Right cardiac atrium (tissue), 5 donors: ENCODE results near the gene C1QTNF5. TPM values are rescaled to one million over a fixed set of nuclear protein-coding genes. Genes with fewer than 3 reads are reported as not detected.

Source experiments
- ATAC-seq, 2 donors: fragments of 200-7000 bp; cut with Tn5 transposase; one replicate each; pipeline versions ENCODE4 v1.8.0 to v1.9.1; 2020; ENCODE audit warnings: moderate library complexity in 2 of 2, mild to moderate bottlenecking in 1 of 2
- DNase-seq, 3 donors: peaks; one replicate each; pipeline ENCODE4 v3.0.0-alpha.2; 2020
- H3K27ac ChIP-seq: one replicate; pipeline ENCODE4 v1.5.1; 2013; ENCODE audit warnings: mild to moderate bottlenecking, low read length, control low read depth, moderate library complexity
- H3K27me3 ChIP-seq: one replicate; pipeline ENCODE4 v1.6.1; 2013; ENCODE audit not compliant: control insufficient read depth, insufficient read depth
- H3K4me1 ChIP-seq: one replicate; pipeline ENCODE4 v1.6.1; 2013; ENCODE audit warnings: low read length; ENCODE audit not compliant: control insufficient read depth, insufficient read depth
- H3K4me3 ChIP-seq: one replicate; pipeline ENCODE4 v1.5.1; 2013; ENCODE audit warnings: low read length, control low read depth
- H3K9me3 ChIP-seq: one replicate; pipeline ENCODE4 v1.6.1; 2013; ENCODE audit warnings: low read length; ENCODE audit not compliant: control insufficient read depth
- WGBS: extraction: QIAGEN DNeasy Blood & Tissue Kit; methylation state at CpG from one replicate; pipeline ENCODE4 v1.1.7; 2013; 5-methylcytosine and 5-hydroxymethylcytosine counted together
- intact Hi-C, 4 donors: fragments of 100-400 bp; cut with DNase I; formaldehyde crosslinking; loops; one replicate each; pipeline versions ENCODE4 v1.11.0 to v1.14.0; 2022 to 2023
- polyA plus RNA-seq: library from polyadenylated mRNA; stranded (reverse); fragments of 200-250 nt; gene quantifications from one replicate; pipeline ENCODE4 v1.2.3, GENCODE V29; 2013
- total RNA-seq, 4 donors: library from RNA; stranded (reverse); fragmentation: NEBNext Ultra II Directional; extraction: Animal tissue kit (Norgen Biotek cat#: 25700); gene quantifications; one replicate each; pipeline ENCODE4 v1.2.1, GENCODE V29; 2021
- donor health status: healthy with polysubstance abuse.
- donor health status: DM: no; HTN: yes; CAD: no.
- donor health status: DM: no; HTN: no; CAD: no.
- donor health status: DM: no; HTN: yes; CAD: no; lungs with severe emphysema.
- donor health status: DM: yes; HTN: yes; CAD: no.

The C1QTNF5 gene
- total and polyA plus RNA-seq, 5 donors = 21.4 to 31.0 (median 24.3) TPM

- H3K9me3 ChIP-seq = no peaks in the 10 kb centered on the region
- DNase-seq = peak; percentile 69 to 90 (median 87)
- intact Hi-C loops = no loop called here
- H3K4me3 ChIP-seq = peak overlapping the region; percentile 60
- peak overlapping the region; percentile 82 for H3K27ac ChIP-seq
- 2% methylated on average over 88 of the region's 88 CpGs for WGBS
- peak; percentile 56 to 66 for ATAC-seq
- H3K27me3 ChIP-seq = no peaks in the 10 kb centered on the region
- peaks cover 9% of the 10 kb centered on the region for H3K4me1 ChIP-seq
These were observed 23.3 kb upstream of the C1QTNF5 start for GRCh38 chr11:119363851-119364590.

DNA sequence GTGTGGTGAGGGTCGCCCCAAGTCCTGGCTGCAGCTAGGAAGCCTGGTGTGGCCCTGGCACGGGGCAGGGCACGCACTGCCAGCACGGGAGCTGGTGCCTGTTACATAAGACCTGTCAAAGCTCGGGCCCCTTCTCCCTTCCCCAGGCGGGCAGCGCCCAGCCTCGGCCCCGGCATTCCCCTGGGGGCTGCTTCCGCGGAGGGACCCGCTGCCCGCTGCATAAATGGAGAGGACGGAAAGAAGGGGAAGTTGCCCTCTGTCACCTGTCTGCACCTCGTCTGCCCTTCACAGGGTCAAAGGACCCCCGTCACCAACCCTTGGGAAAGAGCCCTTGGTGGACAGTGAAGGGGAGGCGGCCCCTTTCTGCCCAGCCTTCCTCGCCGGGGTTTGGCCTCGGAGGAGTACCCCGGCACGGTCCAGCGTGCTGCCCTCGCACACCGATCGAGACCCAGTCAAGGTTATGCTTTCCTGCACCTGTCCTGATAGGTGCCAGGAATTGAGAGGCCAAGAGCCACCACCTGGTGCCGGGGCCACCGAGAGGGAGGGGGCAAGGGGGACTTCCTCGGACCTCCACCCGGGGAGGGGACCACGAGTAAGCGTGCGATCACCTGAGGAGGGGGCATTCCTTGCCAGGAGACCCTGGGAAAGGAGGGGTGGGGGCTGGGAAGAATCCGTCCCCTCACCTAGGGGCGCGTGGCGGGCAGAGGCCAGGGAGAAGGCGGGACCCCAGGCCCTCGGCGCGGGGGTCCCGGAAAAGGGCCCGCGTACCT lies 22.6 kb upstream of the C1QTNF5 start:
- peaks cover 9% of the 10 kb centered on the region for H3K4me1 ChIP-seq
- ATAC-seq (peak; percentile 13 to 14), DNase-seq (peak in 2 of 3 donors; percentile 71 to 76)
- no peaks in the 10 kb centered on the region for H3K9me3 ChIP-seq
- H3K27me3 ChIP-seq = no peaks in the 10 kb centered on the region
- peak overlapping the region; percentile 82 for H3K27ac ChIP-seq
- peak overlapping the region; percentile 60 for H3K4me3 ChIP-seq
- WGBS = 35% methylated on average over 44 of the region's 44 CpGs
- intact Hi-C loops = no loop called here

DNA sequence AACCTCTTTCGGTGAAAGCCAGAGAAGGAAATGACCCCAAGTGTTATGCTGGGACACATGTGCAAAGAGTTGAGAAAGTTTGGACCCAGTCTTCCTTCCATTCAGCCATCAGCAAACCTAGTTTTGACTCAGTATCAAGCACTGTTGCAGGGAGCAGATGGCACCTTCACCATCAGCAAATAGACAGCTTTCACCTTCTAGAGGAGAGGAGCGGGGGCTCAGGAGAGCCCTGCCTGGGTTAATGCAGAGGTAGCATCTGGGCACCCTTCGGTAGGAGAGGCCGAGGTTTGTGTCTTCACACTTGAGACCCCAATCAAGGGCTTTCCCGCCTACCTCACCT lies 22.0 kb upstream of the C1QTNF5 start:
- intact Hi-C loops = no loop called here
- no peak for ATAC-seq
- WGBS = 64% methylated on average over 5 of the region's 5 CpGs
- Histone ChIP-seq H3K27me3 (no peaks in the 10 kb centered on the region), H3K27ac (peak overlapping the region; percentile 82), H3K4me1 (peaks cover 7% of the 10 kb centered on the region), H3K9me3 (no peaks in the 10 kb centered on the region), H3K4me3 (peak overlapping the region; percentile 60)
- DNase-seq = no peak

DNA sequence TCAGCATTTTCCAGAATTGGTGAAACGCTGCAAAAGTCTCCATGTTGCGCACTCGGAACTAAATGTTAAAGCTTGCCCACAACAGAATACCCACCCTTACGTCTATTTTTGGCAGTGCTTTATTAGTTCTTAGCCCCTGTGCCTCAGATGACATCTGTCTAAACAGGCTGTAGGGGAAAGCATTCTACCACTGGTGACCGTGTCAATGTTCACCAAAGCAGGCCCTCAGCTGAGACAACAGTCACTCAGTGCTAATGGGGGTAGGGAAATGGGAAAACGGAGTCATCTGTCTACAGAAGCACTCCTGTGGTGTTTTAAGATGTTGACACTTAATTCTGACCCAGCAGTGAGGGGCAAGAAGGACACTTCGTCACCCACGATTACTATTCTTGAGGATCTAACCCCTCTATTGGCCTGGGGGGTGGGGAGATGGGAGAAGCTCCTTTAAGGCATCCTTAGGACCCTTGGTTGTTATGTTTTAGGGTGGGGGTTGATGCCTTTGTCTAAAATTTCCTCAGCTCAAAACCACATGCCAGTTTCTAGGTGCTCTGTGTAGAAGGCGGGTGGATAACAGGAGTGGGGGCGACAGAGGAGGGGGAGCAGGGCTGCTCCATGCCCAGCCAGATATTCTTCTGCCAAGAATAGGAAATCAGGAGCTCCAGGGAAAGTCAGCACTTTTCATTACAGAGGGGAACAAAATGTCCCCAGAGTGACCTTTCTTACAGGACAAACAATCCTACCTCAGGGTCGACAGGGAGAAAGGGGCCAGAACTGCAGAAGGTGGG lies 21.4 kb upstream of the C1QTNF5 start:
- Histone ChIP-seq H3K27me3 (no peaks in the 10 kb centered on the region), H3K4me1 (peaks cover 1% of the 10 kb centered on the region), H3K4me3 (peak overlapping the region; percentile 60), H3K27ac (peak overlapping the region; percentile 82), H3K9me3 (no peaks in the 10 kb centered on the region)
- ATAC-seq (peak in 1 of 2 donors; percentile 12), DNase-seq (no peak)
- WGBS = 52% methylated on average over 11 of the region's 11 CpGs
- intact Hi-C loops = no loop called here

GRCh38 chr11:119361056-119361787 lies 20.5 kb upstream of the C1QTNF5 start:
- Histone ChIP-seq H3K9me3 (no peaks in the 10 kb centered on the region), H3K27ac (peak overlapping the region; percentile 92), H3K4me1 (no peaks in the 10 kb centered on the region), H3K4me3 (no peak overlapping the region), H3K27me3 (no peaks in the 10 kb centered on the region)
- DNase-seq (peak in 2 of 3 donors; percentile 78), ATAC-seq (peak; percentile 73 to 78)
- intact Hi-C loops = no loop called here
- 36% methylated on average over 8 of the region's 8 CpGs for WGBS

DNA sequence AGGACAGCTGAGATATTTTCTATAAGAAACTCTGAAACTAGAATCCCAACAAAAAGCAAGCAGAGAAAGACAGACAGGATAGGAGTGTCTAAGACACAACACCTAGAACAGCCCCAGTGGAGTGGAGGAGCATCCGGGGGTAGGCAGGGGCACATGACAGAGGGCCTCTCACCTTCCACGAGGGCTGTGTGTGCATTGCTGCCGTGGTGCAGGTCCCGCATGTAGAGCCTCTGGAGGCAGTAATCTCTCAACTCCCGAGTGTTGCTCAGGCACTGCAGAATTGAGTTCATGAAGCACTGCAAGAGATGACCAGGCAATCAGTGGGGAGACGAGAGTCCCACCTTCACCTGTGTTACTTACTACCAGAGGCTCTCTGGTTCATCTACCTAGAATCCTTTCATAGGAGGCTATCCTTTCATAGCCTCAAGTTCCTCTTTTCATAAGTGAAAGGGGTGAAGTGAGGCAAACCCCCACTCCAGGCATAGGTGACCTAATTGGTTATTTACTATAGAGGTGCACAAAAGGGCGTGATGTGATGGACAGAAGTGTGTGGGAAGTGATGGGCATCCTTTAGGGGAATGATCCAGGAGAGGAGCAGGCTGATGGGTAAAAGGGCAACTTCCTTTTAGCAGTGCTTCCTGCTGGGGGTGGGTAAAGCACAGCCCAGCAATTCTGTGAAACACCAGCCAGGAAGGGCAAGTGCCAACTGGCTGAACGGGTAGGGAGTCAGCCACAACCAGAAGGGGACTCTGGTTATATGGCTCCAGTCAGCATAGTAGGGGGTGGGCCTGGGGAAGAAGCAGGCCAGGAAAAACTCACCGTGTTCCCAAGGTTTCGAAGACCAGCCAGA lies 18.9 kb upstream of the C1QTNF5 start:
- WGBS = 76% methylated on average over 10 of the region's 10 CpGs
- Histone ChIP-seq H3K4me3 (no peak overlapping the region), H3K27me3 (no peaks in the 10 kb centered on the region), H3K9me3 (no peaks in the 10 kb centered on the region), H3K27ac (peak overlapping the region; percentile 71), H3K4me1 (no peaks in the 10 kb centered on the region)
- intact Hi-C loops = loop anchor here in 2 of 4 donors (10.0 kb wide), 1 partner anchor 115 kb away; no protein-coding TSS in a partner anchor
- DNase-seq (no peak), ATAC-seq (no peak)

DNA sequence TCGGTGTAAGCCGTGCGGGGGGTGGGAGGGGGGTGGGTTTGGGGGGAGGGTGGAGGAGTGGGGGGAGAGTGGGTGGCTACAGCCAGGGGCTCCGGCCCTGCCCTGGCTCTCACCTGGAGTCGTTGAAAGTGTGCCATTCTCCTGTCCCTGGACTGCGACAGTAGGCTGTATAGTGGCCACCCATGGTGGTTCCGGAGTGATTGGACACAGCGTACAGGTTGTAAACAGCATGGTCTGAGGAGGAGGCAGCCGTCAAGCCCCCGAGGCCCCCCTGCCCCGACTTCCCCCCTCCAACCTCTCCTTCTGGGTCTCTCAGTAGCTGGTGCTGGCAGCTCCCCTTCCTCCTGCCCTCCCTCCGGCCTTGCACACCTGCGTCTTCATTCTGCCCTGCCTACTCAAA lies 16.4 kb upstream of the C1QTNF5 start:
- peak overlapping the region; percentile 48 for H3K4me3 ChIP-seq
- ATAC-seq = peak; percentile 2 to 4
- 33% methylated on average over 13 of the region's 13 CpGs for WGBS
- H3K9me3 ChIP-seq = no peaks in the 10 kb centered on the region
- peak overlapping the region; percentile 28 for H3K27ac ChIP-seq
- intact Hi-C loops = loop anchor here in 2 of 4 donors (2.0 to 10.0 kb wide), 2 partner anchors 16 to 118 kb away; no protein-coding TSS in a partner anchor
- H3K4me1 ChIP-seq = no peaks in the 10 kb centered on the region
- peak in 2 of 3 donors; percentile 52 to 58 for DNase-seq
- H3K27me3 ChIP-seq = no peaks in the 10 kb centered on the region

- peak; percentile 86 to 93 (median 93) for DNase-seq
- intact Hi-C loops = loop anchor here in 2 of 4 donors (2.0 to 10.0 kb wide), 2 partner anchors 16 to 118 kb away; no protein-coding TSS in a partner anchor
- H3K4me3 ChIP-seq = peak overlapping the region; percentile 48
- no peaks in the 10 kb centered on the region for H3K4me1 ChIP-seq
- H3K27me3 ChIP-seq = no peaks in the 10 kb centered on the region
- H3K9me3 ChIP-seq = no peaks in the 10 kb centered on the region
- WGBS = 1% methylated on average over 54 of the region's 54 CpGs
- peak overlapping the region; percentile 28 for H3K27ac ChIP-seq
- peak; percentile 78 to 83 for ATAC-seq
These were observed 15.8 kb upstream of the C1QTNF5 start for GRCh38 chr11:119356349-119357031.

GRCh38 chr11:119355091-119355843 lies 14.6 kb upstream of the C1QTNF5 start:
- 65% methylated on average over 9 of the region's 9 CpGs for WGBS
- no peak overlapping the region for H3K27ac ChIP-seq
- peak in 1 of 3 donors; percentile 23 for DNase-seq

More at GRCh38 chr11:119355091-119355843, 14.6 kb upstream of the C1QTNF5 start:
- Histone ChIP-seq H3K9me3 (no peaks in the 10 kb centered on the region), H3K27me3 (no peaks in the 10 kb centered on the region), H3K4me3 (no peak overlapping the region), H3K4me1 (no peaks in the 10 kb centered on the region)
- intact Hi-C loops = loop anchor here in 2 of 4 donors (10.0 kb wide), 1 partner anchor 120 kb away; no protein-coding TSS in a partner anchor
- ATAC-seq = no peak
